ENCODE data around the gene FSD2.

DNA sequence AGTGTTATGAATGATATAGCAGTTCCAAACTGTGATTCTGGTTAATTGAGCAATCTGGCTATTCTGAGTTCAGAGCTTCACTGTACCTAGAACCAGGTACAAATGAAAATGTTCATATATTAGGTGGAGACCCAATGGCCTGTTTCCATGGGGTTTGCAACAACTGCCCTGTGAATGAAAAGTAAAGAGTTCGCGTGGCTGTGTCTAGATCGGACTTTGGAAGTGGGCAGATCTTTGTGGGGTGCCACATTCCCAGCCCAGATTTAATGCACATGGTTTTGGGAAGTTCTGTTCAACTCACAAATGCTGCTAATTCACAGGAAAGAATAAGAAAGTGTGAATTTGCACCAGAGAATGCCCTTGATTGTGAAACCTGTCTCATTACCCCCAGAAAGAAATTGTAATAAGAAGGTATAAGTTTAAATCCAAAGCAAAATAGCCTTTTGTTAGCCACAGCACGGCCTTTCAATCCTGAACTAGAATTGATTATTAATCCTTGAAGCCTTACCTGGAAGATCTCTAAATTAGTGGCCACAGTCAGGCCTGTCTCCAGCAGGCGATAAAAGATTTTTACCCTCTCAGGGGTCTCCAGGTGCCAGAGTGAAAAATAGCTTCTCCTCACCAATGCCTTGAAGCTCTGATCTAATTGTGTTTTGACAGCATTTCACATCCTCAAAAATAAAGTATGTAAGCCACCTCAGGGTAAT, 26.2 kb upstream of the FSD2 start:
- TF ChIP-seq, protein P1, sequence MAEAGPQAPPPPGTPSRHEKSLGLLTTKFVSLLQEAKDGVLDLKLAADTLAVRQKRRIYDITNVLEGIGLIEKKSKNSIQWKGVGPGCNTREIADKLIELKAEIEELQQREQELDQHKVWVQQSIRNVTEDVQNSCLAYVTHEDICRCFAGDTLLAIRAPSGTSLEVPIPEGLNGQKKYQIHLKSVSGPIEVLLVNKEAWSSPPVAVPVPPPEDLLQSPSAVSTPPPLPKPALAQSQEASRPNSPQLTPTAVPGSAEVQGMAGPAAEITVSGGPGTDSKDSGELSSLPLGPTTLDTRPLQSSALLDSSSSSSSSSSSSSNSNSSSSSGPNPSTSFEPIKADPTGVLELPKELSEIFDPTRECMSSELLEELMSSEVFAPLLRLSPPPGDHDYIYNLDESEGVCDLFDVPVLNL (CRISPR knock-in tag; IDR thresholded peaks at IDR 0.05; ENCODE audit: low read depth): no peak
- no peak for TF ChIP-seq COPS2 (conservative IDR thresholded peaks at IDR 0.05)
- TF ChIP-seq, protein P2, sequence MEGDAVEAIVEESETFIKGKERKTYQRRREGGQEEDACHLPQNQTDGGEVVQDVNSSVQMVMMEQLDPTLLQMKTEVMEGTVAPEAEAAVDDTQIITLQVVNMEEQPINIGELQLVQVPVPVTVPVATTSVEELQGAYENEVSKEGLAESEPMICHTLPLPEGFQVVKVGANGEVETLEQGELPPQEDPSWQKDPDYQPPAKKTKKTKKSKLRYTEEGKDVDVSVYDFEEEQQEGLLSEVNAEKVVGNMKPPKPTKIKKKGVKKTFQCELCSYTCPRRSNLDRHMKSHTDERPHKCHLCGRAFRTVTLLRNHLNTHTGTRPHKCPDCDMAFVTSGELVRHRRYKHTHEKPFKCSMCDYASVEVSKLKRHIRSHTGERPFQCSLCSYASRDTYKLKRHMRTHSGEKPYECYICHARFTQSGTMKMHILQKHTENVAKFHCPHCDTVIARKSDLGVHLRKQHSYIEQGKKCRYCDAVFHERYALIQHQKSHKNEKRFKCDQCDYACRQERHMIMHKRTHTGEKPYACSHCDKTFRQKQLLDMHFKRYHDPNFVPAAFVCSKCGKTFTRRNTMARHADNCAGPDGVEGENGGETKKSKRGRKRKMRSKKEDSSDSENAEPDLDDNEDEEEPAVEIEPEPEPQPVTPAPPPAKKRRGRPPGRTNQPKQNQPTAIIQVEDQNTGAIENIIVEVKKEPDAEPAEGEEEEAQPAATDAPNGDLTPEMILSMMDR (IDR thresholded peaks at IDR 0.05 in 2 of 3, conservative IDR thresholded peaks at IDR 0.05 in 1 of 3; ENCODE audit: insufficient read depth in 2 of 3, low read depth in 1 of 3, low read length in 3 of 3): no peak
- no peak for TF ChIP-seq ZNF79 (CRISPR knock-in tag; IDR thresholded peaks at IDR 0.05; ENCODE audit: low read depth)
- no peak for TF ChIP-seq NCOR1 (IDR thresholded peaks at IDR 0.05)
- no peak for TF ChIP-seq KLF10 (CRISPR knock-in tag; IDR thresholded peaks at IDR 0.05)
- TF ChIP-seq CBX8 (IDR thresholded peaks at IDR 0.05; ENCODE audit: borderline replicate concordance, extremely low read depth, low read depth, low read length, poor library complexity, severe bottlenecking): no peak
- no peak for TF ChIP-seq SMARCC2 (IDR thresholded peaks at IDR 0.05; ENCODE audit: low read depth)
- TF ChIP-seq ZBTB1 (CRISPR knock-in tag; IDR thresholded peaks at IDR 0.05; ENCODE audit: borderline replicate concordance, low read depth): no peak
- TF ChIP-seq YY1 (IDR thresholded peaks at IDR 0.05; ENCODE audit: borderline replicate concordance in 1 of 3, control insufficient read depth in 1 of 3, extremely low read depth in 1 of 3, insufficient read depth in 3 of 3, insufficient read length in 1 of 3, insufficient replicate concordance in 2 of 3, low read depth in 1 of 3, low read length in 2 of 3): no peak
- TF ChIP-seq TARDBP (IDR thresholded peaks at IDR 0.05): no peak
- TF ChIP-seq POLR2AphosphoS2 (IDR thresholded peaks at IDR 0.05; ENCODE audit: low read length): no peak
